Loucy (cell line): ENCODE measurements around the gene UCP3.

Experiments
- H2AFZ ChIP-seq: fragments of 200-600 bp; sonication (generic); 2 replicates; pipeline ENCODE4 v1.6.0; 2016; ENCODE audit warnings: antibody characterized with exemption, mild to moderate bottlenecking, low read length, moderate library complexity
- H3F3A ChIP-seq: fragments of 200-600 bp; 2 replicates; pipeline ENCODE4 v1.6.0; 2016; ENCODE audit warnings: antibody characterized with exemption, low read depth, mild to moderate bottlenecking
- H3K27me3 ChIP-seq: fragments of 200-600 bp; sonication (generic); 2 replicates; pipeline ENCODE4 v1.6.1; 2014; ENCODE audit warnings: low read length, mild to moderate bottlenecking; ENCODE audit not compliant: insufficient read depth, poor library complexity, severe bottlenecking
- H3K36me3 ChIP-seq: fragments of 200-600 bp; sonication (generic); 2 replicates; pipeline ENCODE4 v1.6.1; 2016; ENCODE audit warnings: low read length; ENCODE audit not compliant: insufficient read depth
- H3K4me1 ChIP-seq: fragments of 200-600 bp; sonication (generic); 2 replicates; pipeline ENCODE4 v1.5.1; 2014; ENCODE audit warnings: low read length, mild to moderate bottlenecking; ENCODE audit not compliant: insufficient read depth, poor library complexity, severe bottlenecking
- H3K4me2 ChIP-seq: fragments of 200-600 bp; sonication (generic); 2 replicates; pipeline ENCODE4 v1.6.0; 2014; ENCODE audit warnings: antibody characterized with exemption, low read length, low read depth, mild to moderate bottlenecking; ENCODE audit not compliant: poor library complexity, severe bottlenecking
- H3K4me3 ChIP-seq: fragments of 200-600 bp; sonication (generic); 2 replicates; pipeline ENCODE4 v1.5.1; 2014; ENCODE audit warnings: low read length, mild to moderate bottlenecking, mixed read lengths; ENCODE audit not compliant: poor library complexity, severe bottlenecking
- H3K79me2 ChIP-seq: fragments of 200-600 bp; sonication (generic); 2 replicates; pipeline ENCODE4 v1.6.1; 2014; ENCODE audit warnings: low read length; ENCODE audit not compliant: insufficient read depth
- H3K9ac ChIP-seq: fragments of 200-600 bp; sonication (generic); 2 replicates; pipeline ENCODE4 v1.6.0; 2014; ENCODE audit warnings: mild to moderate bottlenecking, low read depth, low read length, moderate library complexity; ENCODE audit not compliant: poor library complexity, severe bottlenecking
- H3K9me2 ChIP-seq: fragments of 200-600 bp; sonication (generic); replicated peaks from 2 replicates; pipeline ENCODE4 v1.6.1; 2016; ENCODE audit warnings: low read depth, low read length, mixed read lengths
- H3K9me3 ChIP-seq: fragments of 200-600 bp; sonication (generic); 2 replicates; pipeline ENCODE4 v1.6.1; 2014; ENCODE audit warnings: mild to moderate bottlenecking, antibody characterized with exemption, low read length, low read depth; ENCODE audit not compliant: insufficient read depth
- H4K20me1 ChIP-seq: fragments of 200-600 bp; sonication (generic); 2 replicates; pipeline ENCODE4 v1.6.0; 2014; ENCODE audit warnings: antibody characterized with exemption, low read length, mild to moderate bottlenecking; ENCODE audit not compliant: insufficient read depth, poor library complexity, severe bottlenecking
- EZH2phosphoT487 ChIP-seq: fragments of 200-600 bp; IDR thresholded peaks from 2 replicates; pipeline ENCODE4 v1.6.1; 2018; ENCODE audit warnings: antibody characterized with exemption, mild to moderate bottlenecking, moderate library complexity, borderline replicate concordance
- TF ChIP-seq, protein P1 (sequence below): fragments of 200-600 bp; sonication (generic); conservative IDR thresholded peaks from 2 replicates; pipeline ENCODE4 v1.5.1; 2014; ENCODE audit warnings: mild to moderate bottlenecking, antibody characterized with exemption, low read length

Gene UCP3

DNA sequence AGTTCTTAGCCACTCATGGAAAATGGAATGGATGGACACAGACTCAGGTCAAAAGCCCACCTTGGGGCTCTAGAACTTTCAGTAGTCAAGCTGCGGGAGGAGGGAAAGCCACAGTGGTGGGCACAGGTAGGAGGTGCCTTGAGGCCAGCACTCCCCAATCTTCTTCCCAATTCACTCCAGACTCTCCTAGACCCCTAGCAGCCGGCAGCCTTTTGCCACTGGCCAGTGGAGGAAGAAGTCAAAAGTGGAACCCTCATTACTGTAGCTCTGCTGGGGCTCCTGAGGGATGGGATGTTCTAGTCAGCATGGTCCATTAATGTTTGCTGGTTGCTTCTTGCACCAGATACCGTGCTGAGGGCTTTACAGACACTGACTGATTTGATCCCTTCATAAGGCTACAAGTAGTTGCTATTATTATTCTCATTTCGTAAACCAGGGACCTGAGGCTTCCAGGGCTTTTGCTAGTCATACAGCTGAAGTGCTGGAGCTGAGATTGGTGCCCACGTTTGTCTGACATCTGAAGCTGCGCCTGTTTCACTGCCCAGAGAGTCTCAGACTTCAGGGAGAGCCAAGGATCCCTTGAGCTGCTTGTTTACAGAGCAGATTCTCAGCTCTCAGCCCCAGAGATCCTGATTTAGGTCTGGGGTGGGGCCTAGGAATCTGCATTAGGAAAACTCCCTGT is 1.1 kb downstream of the UCP3 start:
- no peaks in the 10 kb centered on the region for H3K9me2 ChIP-seq
- no peaks in the 10 kb centered on the region for H3F3A ChIP-seq
- peaks cover under 1% of the 10 kb centered on the region; the same call in 1 of the 2 replicates for H3K36me3 ChIP-seq
- H3K9ac ChIP-seq: no peak overlapping the region
- H3K4me1 ChIP-seq: peaks cover 40% of the 10 kb centered on the region
- TF ChIP-seq, protein P1, sequence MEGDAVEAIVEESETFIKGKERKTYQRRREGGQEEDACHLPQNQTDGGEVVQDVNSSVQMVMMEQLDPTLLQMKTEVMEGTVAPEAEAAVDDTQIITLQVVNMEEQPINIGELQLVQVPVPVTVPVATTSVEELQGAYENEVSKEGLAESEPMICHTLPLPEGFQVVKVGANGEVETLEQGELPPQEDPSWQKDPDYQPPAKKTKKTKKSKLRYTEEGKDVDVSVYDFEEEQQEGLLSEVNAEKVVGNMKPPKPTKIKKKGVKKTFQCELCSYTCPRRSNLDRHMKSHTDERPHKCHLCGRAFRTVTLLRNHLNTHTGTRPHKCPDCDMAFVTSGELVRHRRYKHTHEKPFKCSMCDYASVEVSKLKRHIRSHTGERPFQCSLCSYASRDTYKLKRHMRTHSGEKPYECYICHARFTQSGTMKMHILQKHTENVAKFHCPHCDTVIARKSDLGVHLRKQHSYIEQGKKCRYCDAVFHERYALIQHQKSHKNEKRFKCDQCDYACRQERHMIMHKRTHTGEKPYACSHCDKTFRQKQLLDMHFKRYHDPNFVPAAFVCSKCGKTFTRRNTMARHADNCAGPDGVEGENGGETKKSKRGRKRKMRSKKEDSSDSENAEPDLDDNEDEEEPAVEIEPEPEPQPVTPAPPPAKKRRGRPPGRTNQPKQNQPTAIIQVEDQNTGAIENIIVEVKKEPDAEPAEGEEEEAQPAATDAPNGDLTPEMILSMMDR: no peak
- no peak for TF ChIP-seq EZH2phosphoT487
- H3K9me3 ChIP-seq: no peaks in the 10 kb centered on the region
- no peaks in the 10 kb centered on the region for H4K20me1 ChIP-seq
- no peak overlapping the region for H3K4me3 ChIP-seq
- no peaks in the 10 kb centered on the region for H3K79me2 ChIP-seq
- no peak overlapping the region for H2AFZ ChIP-seq
- no peak overlapping the region for H3K4me2 ChIP-seq
- H3K27me3 ChIP-seq: no peaks in the 10 kb centered on the region

DNA sequence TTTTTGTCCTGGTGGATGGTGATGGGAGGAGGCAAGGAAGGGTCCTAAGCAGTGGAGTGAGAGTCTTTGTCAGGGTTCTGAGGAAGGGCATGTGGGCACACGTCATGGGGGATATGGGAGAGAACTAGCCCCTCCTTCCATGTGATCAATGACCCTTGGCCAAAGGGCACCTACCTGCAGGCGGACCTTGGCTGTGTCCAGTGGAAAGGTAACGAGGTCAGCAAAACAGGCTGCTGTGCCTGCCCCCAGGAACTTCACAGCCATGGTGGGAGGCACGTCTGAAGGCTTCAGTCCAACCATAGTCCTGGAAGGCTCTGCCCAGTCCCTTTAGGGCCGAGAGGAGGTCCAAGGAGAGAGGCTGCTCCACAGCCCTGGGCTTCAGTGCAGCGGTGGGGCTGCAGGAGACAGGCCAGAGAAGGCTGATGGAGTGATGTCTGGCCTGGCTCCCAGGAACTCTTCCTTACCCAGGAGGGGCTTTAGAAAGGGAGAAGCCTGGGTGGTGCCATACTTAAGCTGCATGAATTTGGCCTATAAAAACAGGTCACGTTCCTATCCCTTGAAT is 2.1 kb downstream of the UCP3 start:
- no peaks in the 10 kb centered on the region for H3K27me3 ChIP-seq
- H3K36me3 ChIP-seq: no peaks in the 10 kb centered on the region
- no peak overlapping the region for H3K9ac ChIP-seq
- no peaks in the 10 kb centered on the region for H4K20me1 ChIP-seq
- no peak overlapping the region for H3K4me2 ChIP-seq
- no peaks in the 10 kb centered on the region for H3K9me3 ChIP-seq
- TF ChIP-seq EZH2phosphoT487: no peak
- TF ChIP-seq, protein P1: no peak
- H3K79me2 ChIP-seq: no peaks in the 10 kb centered on the region
- H3F3A ChIP-seq: no peaks in the 10 kb centered on the region
- peaks cover 38% of the 10 kb centered on the region for H3K4me1 ChIP-seq
- no peak overlapping the region for H3K4me3 ChIP-seq
- H2AFZ ChIP-seq: no peak overlapping the region
- no peaks in the 10 kb centered on the region for H3K9me2 ChIP-seq

DNA sequence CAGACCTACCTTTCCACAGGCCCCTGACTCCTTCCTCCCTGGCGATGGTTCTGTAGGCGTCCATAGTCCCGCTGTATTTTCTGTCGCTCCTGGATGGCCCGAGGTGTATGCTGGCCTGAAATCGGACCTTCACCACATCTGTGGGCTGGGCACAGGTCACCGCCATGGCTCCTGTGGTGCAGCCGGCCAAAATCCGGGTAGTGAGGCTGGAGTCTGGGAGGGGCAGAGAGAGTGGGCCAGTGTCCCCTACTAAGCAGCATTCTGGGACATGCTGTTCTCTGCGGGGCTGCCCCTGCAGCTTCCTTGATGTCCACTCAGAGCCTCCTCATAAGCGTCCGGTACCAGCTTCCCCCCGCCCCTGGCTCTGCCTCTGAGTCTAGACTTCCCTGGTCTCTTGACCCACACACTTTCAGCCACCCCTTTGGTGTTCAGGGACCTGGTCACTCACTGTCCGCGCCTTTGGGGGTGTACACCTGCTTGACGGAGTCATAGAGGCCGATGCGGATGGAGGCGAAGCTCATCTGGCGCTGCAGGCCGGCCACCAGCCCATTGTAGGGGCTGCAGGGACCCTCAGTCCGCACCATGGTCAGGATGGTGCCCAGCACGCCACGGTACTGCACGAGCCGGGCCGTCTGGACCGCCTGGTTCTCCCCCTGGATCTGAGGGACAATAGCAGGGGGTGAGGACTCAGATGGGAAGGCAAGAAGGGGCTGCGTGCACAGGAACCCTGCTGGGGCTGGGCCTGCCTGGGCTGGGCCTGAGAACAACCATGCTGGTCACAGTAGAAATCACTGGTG is 3.0 kb downstream of the UCP3 start:
- Histone ChIP-seq H3K79me2 (no peaks in the 10 kb centered on the region), H3K27me3 (no peaks in the 10 kb centered on the region), H3K9me2 (no peaks in the 10 kb centered on the region), H4K20me1 (no peaks in the 10 kb centered on the region), H3K9me3 (no peaks in the 10 kb centered on the region), H3F3A (no peaks in the 10 kb centered on the region), H3K9ac (peak overlapping the region; percentile 18), H3K4me2 (peak overlapping the region; percentile 23), H3K36me3 (no peaks in the 10 kb centered on the region), H3K4me3 (no peak overlapping the region), H3K4me1 (peaks cover 29% of the 10 kb centered on the region), H2AFZ (no peak overlapping the region)
- TF ChIP-seq, protein P1: no peak
- TF ChIP-seq EZH2phosphoT487: no peak
